HepG2 (cell line): ENCODE results near the gene BABAM1. TPM values are rescaled to one million over a fixed set of nuclear protein-coding genes. Genes with fewer than 3 reads are reported as not detected.

Experiments used
- ATAC-seq: fragments of 200-7000 bp; cut with Tn5 transposase; 3 replicates; pipeline ENCODE4 v1.9.1; 2020; ENCODE audit warnings: mild to moderate bottlenecking, moderate library complexity
- BruUV-seq: library from RNA; stranded (reverse); fragments of 400-500 nt; replicated peaks from 2 replicates; lab custom pipeline; 2021; lab: Mats Ljungman, UMichigan
- CTCF ChIA-PET: fragments of 300-600 bp; formaldehyde crosslinking; extraction: SDS; loops from one replicate; lab custom pipeline; 2021; ENCODE audit warnings: low total read pairs, inconsistent platforms, low intra/inter-chr PET ratio; lab: Yijun Ruan, JAX
- POLR2A ChIA-PET: fragments of 350-600 bp; sonication (Branson Sonifier 250); formaldehyde crosslinking; loops from one replicate; lab custom pipeline; 2020; ENCODE audit warnings: antibody characterized with exemption, inconsistent platforms; lab: Yijun Ruan, JAX
- DNase-seq: peaks from one replicate; pipeline ENCODE4 v3.0.0-alpha.2; 2015; ENCODE audit warnings: low spot score
- FAIRE-seq: peaks from 3 replicates; lab custom pipeline; 2011; peaks lifted over from hg19 to GRCh38; lab: Jason Lieb, UNC
- H2AFZ ChIP-seq: one replicate; pipeline ENCODE4 v1.6.1; 2011; ENCODE audit warnings: low read length, inconsistent platforms
- H3K27ac ChIP-seq: fragments of 300-600 bp; 3 replicates; pipeline ENCODE4 v1.8.0; 2011; ENCODE audit warnings: mixed run types, mild to moderate bottlenecking, mixed read lengths, low read length, inconsistent platforms; ENCODE audit not compliant: insufficient read depth; ENCODE audit errors: extremely low read length
- H3K27me3 ChIP-seq, 2 experiments: fragments of 200-600 bp in 1 of 2; 2 replicates in 1 of 2; 3 replicates in 1 of 2; pipeline versions ENCODE4 v1.6.0 to v1.8.0; 2011; ENCODE audit warnings: low read length in 2 of 2, mild to moderate bottlenecking in 2 of 2, moderate library complexity in 2 of 2, inconsistent platforms in 1 of 2; ENCODE audit not compliant: insufficient read depth in 2 of 2, control insufficient read depth in 1 of 2
- H3K36me3 ChIP-seq, 2 experiments: fragments of 200-600 bp in 1 of 2; replicated peaks in 1 of 2; 2 replicates in 1 of 2; 3 replicates in 1 of 2; pipeline versions ENCODE4 v1.5.1 to v1.8.0; 2011; ENCODE audit warnings: low read length in 2 of 2, inconsistent platforms in 1 of 2; ENCODE audit not compliant: insufficient read depth in 2 of 2, control insufficient read depth in 1 of 2
- H3K4me1 ChIP-seq: 2 replicates; pipeline ENCODE4 v1.5.1; 2012; ENCODE audit warnings: low read length, inconsistent platforms; ENCODE audit not compliant: insufficient read depth
- H3K4me2 ChIP-seq: 2 replicates; pipeline ENCODE4 v1.6.0; 2011; ENCODE audit warnings: low read depth, low read length, inconsistent platforms
- H3K4me3 ChIP-seq, 3 experiments: fragments of 200-600 bp in 1 of 3; sonication (generic), shearing (Covaris generic) in 1 of 3; replicated peaks in 1 of 3; 2 replicates each; pipeline ENCODE4 v1.5.1; 2011 to 2016; ENCODE audit warnings: low read length in 3 of 3, inconsistent platforms in 2 of 3, low read depth in 2 of 3, mild to moderate bottlenecking in 2 of 3, control low read depth in 1 of 3, mixed read lengths in 1 of 3; ENCODE audit not compliant: insufficient read depth in 1 of 3
- H3K79me2 ChIP-seq: one replicate; pipeline ENCODE4 v1.6.1; 2011; ENCODE audit warnings: low read length, inconsistent platforms; ENCODE audit not compliant: insufficient read depth
- H3K9ac ChIP-seq: 2 replicates; pipeline ENCODE4 v1.6.0; 2011; ENCODE audit warnings: mild to moderate bottlenecking, low read depth, low read length, inconsistent platforms; ENCODE audit not compliant: insufficient read depth
- H3K9me3 ChIP-seq: 2 replicates; pipeline ENCODE4 v1.5.1; 2012; ENCODE audit warnings: mild to moderate bottlenecking, low read length
- H4K20me1 ChIP-seq: 2 replicates; pipeline ENCODE4 v1.6.0; 2011; ENCODE audit warnings: inconsistent platforms, mild to moderate bottlenecking, low read length, moderate library complexity; ENCODE audit not compliant: insufficient read depth
- ARNT ChIP-seq: fragments of 450-650 bp; IDR thresholded peaks from 2 replicates; pipeline ENCODE4 v1.6.1; 2017
- HDAC1 ChIP-seq: sonication (generic); formaldehyde crosslinking; IDR thresholded peaks from 2 replicates; pipeline ENCODE4 v1.5.1; 2020; ENCODE audit warnings: mild to moderate bottlenecking, missing genetic modification reagents
- HNF4G ChIP-seq, 2 experiments: sonication (generic) in 1 of 2; formaldehyde crosslinking in 1 of 2; IDR thresholded peaks; 2 replicates each; pipeline versions ENCODE4 v1.4.0 to v1.6.1; 2011 to 2020; ENCODE audit warnings: borderline replicate concordance in 2 of 2, low read depth in 2 of 2, mild to moderate bottlenecking in 2 of 2, low read length in 1 of 2, missing genetic modification reagents in 1 of 2, moderate library complexity in 1 of 2
- KLF6 ChIP-seq: IDR thresholded peaks from 2 replicates; pipeline ENCODE4 v1.8.0; 2016; ENCODE audit warnings: missing biosample characterization, missing genetic modification reagents
- MBNL3 ChIP-seq: fragments of 250-450 bp; sonication (Bioruptor Pico); conservative IDR thresholded peaks from 2 replicates; pipeline ENCODE4 v1.8.0; 2022; ENCODE audit warnings: mild to moderate bottlenecking, inconsistent platforms
- NAIF1 ChIP-seq: sonication (generic); formaldehyde crosslinking; IDR thresholded peaks from 2 replicates; pipeline ENCODE4 v1.5.0; 2020; ENCODE audit warnings: mild to moderate bottlenecking, missing genetic modification reagents, borderline replicate concordance
- PBX2 ChIP-seq: IDR thresholded peaks from 2 replicates; pipeline ENCODE4 v1.6.1; 2016; ENCODE audit warnings: control low read depth
- PHF5A ChIP-seq: IDR thresholded peaks from one replicate; pipeline ENCODE4 v1.6.1; 2018; ENCODE audit warnings: low read depth, missing genetic modification reagents; ENCODE audit not compliant: unreplicated experiment
- SIN3B ChIP-seq: fragments of 150-350 bp; IDR thresholded peaks from 2 replicates; pipeline ENCODE4 v1.6.1; 2014; ENCODE audit warnings: low read length
- TERF1 ChIP-seq: sonication (generic); formaldehyde crosslinking; IDR thresholded peaks from 2 replicates; pipeline ENCODE4 v1.8.0; 2022; ENCODE audit warnings: mild to moderate bottlenecking, missing genetic modification reagents, moderate library complexity
- ZBTB43 ChIP-seq: sonication (generic); formaldehyde crosslinking; conservative IDR thresholded peaks from 2 replicates; pipeline ENCODE4 v1.4.0; 2020; ENCODE audit warnings: missing genetic modification reagents
- ZNF30 ChIP-seq: sonication (generic); formaldehyde crosslinking; IDR thresholded peaks from 2 replicates; pipeline ENCODE4 v1.5.0; 2020; ENCODE audit warnings: mild to moderate bottlenecking, missing genetic modification reagents
- ZNF512B ChIP-seq: sonication (generic); formaldehyde crosslinking; IDR thresholded peaks from 2 replicates; pipeline ENCODE4 v1.5.1; 2020; ENCODE audit warnings: missing genetic modification reagents, mild to moderate bottlenecking, borderline replicate concordance
- ZNF547 ChIP-seq: sonication (generic); formaldehyde crosslinking; IDR thresholded peaks from 2 replicates; pipeline ENCODE4 v1.5.1; 2020; ENCODE audit warnings: mild to moderate bottlenecking, missing genetic modification reagents
- ZNF570 ChIP-seq: sonication (generic); formaldehyde crosslinking; IDR thresholded peaks from 2 replicates; pipeline ENCODE4 v1.4.0; 2020; ENCODE audit warnings: mild to moderate bottlenecking, missing genetic modification reagents, borderline replicate concordance
- WGBS: methylation state at CpG from one replicate; pipeline ENCODE4 v1.1.6; 2017; ENCODE audit warnings: low lambda C conversion rate; 5-methylcytosine and 5-hydroxymethylcytosine counted together
- in situ Hi-C: cut with HindIII; loops from 2 replicates; pipeline ENCODE4 v1.10.0; 2017; ENCODE audit warnings: low pct_unique_long_range_greater_than_20kb; ENCODE audit not compliant: extremely low pct_ligation_motif_present
- intact Hi-C: fragments of 100-400 bp; cut with micrococcal nuclease; formaldehyde crosslinking; loops from one replicate; pipeline ENCODE4 v1.10.0; 2022; ENCODE audit not compliant: unreplicated experiment
- polyA plus RNA-seq, 8 experiments: library from polyadenylated mRNA; depleted of rRNA in 3 of 8; stranded (reverse) in 7 of 8; unstranded in 1 of 8; fragments of >200 nt; fragmentation: Illumina TruSeq in 4 of 8; extraction: Trizol in 4 of 8; gene quantifications; 2 replicates each; pipeline versions ENCODE4 v1.2.1 to v1.2.3, GENCODE V29; 2011 to 2016; ENCODE audit warnings: low read depth in 4 of 8, missing spikeins in 1 of 8, mixed read lengths in 1 of 8; ENCODE audit not compliant: insufficient read depth in 1 of 8
- total RNA-seq, 5 experiments: library from RNA; depleted of rRNA; stranded (reverse); fragments of >200 nt; fragmentation: Illumina TruSeq; extraction: Trizol; gene quantifications; 2 replicates each; pipeline ENCODE4 v1.2.3, GENCODE V29; 2016; ENCODE audit warnings: low read depth in 1 of 5

The BABAM1 gene
- total and polyA plus RNA-seq, 2 of the 13 experiments (the other 11 are each of a cell fraction or from before 2014, with no cell fraction given) = 70.0 to 82.0 TPM

GRCh38 chr19:17248011-17248776, 19.0 kb upstream of the BABAM1 start:
- Histone ChIP-seq H2AFZ (no peak overlapping the region), H3K36me3 (no peaks in the 10 kb centered on the region), H3K9ac (peak overlapping the region; percentile 66), H3K4me3 (peak overlapping the region; percentile 27 to 77 (median 27); a peak in 4 of 6 replicates), H3K4me2 (peak overlapping the region; percentile 90), H3K27ac (peak overlapping the region; percentile 83), H3K4me1 (peaks cover 45% of the 10 kb centered on the region), H3K9me3 (no peaks in the 10 kb centered on the region), H3K79me2 (peaks cover 19% of the 10 kb centered on the region), H3K27me3 (no peaks in the 10 kb centered on the region), H4K20me1 (peaks cover 2% of the 10 kb centered on the region; the same call in 1 of the 2 replicates)
- intact Hi-C loops = no loop called here
- peak; percentile 40 for ATAC-seq
- POLR2A ChIA-PET = interaction anchor here (1.0 to 5.0 kb wide), 14 partner anchors 8 to 61 kb away, joined by 3 to 52 read pairs (median 6); partner anchors contain the start of genes BABAM1, DDA1, MRPL34 and OCEL1
- CTCF ChIA-PET = no interaction called here
- FAIRE-seq = peak; percentile 80
- in situ Hi-C loops = no loop called here
- DNase-seq = peak; percentile 83
- BruUV-seq = TSS peak; percentile 85
- WGBS = 30% methylated on average over 3 of the region's 21 CpGs
- no peak for TF ChIP-seq TERF1 (CRISPR knock-in tag)
- peak; percentile 97 for TF ChIP-seq HDAC1 (CRISPR knock-in tag)
- peak; percentile 50; the same call in 1 of the 2 replicates for TF ChIP-seq KLF6 (CRISPR knock-in tag)
- no peak for TF ChIP-seq PHF5A
- TF ChIP-seq PBX2 (CRISPR knock-in tag) = no peak
- TF ChIP-seq ZBTB43 (CRISPR knock-in tag) = no peak
- no peak for TF ChIP-seq ARNT
- TF ChIP-seq NAIF1 (CRISPR knock-in tag) = no peak
- no peak for TF ChIP-seq ZNF570 (CRISPR knock-in tag)
- peak; percentile 87; the same call in 1 of the 2 replicates for TF ChIP-seq ZNF30
- peak; percentile 81; the same call in 1 of the 2 replicates for TF ChIP-seq ZNF512B
- TF ChIP-seq ZNF547 (CRISPR knock-in tag) = no peak; the same call in 1 of the 2 replicates
- TF ChIP-seq HNF4G (IDR thresholded peaks at IDR 0.05; ENCODE audit: borderline replicate concordance, low read depth, low read length) = peak; percentile 96
- TF ChIP-seq HNF4G (CRISPR knock-in tag; IDR thresholded peaks at IDR 0.05; ENCODE audit: borderline replicate concordance, low read depth) = peak; percentile 94
- TF ChIP-seq MBNL3 = no peak
- no peak for TF ChIP-seq SIN3B
